HG02588 (cell line): ENCODE results near the gene ZNF141.
"Not testable (repeated sequence)": the region's sequence is repeated elsewhere in the genome, so short reads cannot be mapped to it uniquely, and the experiment has no call there.

ENCODE experiments used
- ATAC-seq: cut with Tn5 transposase; IDR thresholded peaks from one replicate; pipeline ENCODE4 v1.9.1; 2021; ENCODE audit warnings: mild to moderate bottlenecking, moderate library complexity; ENCODE audit not compliant: unreplicated experiment

The ZNF141 gene

DNA sequence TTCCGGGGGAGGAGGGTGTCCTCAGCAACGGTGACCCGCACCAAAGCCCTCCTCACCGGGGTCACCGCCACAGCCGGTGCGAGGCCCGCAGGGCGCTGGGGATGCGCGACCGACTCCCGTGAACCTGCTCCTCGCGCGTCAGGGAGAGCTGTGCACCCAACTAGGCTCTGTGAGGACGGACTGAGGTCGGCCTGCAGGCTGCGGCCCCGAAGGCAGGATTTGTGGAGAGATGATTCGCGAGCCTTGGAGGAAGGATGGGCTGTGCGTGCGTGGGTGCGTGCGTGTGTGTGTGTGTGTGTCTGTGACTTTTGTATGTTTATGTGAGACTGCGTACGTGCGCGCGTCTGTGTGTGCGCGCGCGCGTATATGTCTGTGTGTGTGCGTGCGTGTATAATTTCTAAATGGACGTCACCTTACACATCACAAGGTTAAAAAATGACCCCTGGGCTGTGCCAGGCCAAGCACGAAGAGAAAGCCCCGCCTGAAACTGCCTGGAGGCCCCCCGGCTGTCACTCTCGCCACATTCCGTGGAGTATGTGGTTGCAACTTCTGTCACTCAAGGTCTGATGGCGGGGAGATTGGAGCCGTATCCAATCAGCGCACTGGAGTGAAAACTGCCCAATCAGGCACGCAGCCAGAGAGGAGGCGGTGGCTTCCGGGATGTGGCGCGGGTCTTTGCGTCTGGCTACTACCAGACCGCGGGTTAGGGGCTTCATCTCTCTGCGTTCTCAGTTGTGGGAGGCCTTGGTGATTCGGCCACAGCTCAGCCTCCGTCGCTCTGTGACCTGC, at the start of gene ZNF141:
ZNF141 (plus strand) TSS at position 672 of the 789 bp plus-strand sequence. CDS start 170 bp downstream, outside the sequence.
- peak; percentile 94 for ATAC-seq

DNA sequence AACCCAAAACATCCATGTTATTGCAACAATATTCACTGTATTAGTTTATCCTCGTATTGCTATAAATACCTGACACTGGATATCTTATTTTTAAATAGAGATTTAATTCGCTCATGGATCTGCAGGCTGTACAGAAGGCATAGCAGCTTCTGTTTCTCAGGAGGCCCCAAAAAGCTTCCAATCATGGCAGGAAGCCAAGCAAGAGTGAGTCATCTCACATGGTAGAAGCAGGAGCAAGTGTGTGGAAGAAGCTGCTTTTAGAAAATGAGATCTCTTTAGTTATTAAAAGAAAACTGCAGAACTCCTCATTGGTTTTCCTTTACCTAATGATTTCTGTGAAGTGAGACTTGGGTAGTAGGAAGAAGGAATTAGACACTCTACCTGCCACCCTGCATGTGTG, 48.7 kb upstream of the ZNF141 start:
- no peak for ATAC-seq

DNA sequence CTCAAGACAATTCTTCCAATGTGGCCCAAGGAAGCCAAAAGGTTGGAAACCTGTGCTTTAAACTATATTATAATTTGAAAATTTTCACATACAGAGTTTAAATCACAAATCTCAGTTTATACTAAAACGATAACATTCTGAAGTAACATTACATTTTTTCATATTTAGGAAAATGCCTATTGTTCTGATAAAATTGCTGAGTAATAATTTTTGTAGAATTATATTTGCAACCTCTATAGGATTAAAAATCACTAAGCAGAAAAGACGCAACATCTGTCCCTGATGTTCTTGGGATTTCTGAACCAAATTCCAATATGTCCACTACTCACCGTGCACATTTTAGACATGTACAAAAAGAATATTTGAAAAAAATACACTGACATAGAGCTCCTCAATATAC, 42.9 kb upstream of the ZNF141 start:
- ATAC-seq = no peak

DNA sequence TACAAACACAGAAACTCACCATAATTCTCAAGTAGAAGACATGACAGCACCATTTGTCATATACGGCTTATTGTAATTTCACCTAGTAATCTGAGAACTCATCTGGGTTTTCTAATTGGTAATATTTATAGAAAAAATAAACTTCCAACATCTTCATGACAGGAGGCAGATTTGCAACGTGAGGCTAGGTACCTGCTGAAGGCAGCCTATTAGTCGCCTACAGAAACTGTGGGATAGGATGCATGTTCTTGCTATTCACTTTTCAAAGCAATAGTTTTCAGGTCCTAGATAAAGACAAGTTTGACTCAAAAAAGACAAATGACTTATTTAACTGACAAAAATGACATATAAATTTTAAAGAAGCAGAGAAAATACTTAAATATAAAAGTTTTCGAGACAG, 35.2 kb upstream of the ZNF141 start:
- no peak for ATAC-seq

DNA sequence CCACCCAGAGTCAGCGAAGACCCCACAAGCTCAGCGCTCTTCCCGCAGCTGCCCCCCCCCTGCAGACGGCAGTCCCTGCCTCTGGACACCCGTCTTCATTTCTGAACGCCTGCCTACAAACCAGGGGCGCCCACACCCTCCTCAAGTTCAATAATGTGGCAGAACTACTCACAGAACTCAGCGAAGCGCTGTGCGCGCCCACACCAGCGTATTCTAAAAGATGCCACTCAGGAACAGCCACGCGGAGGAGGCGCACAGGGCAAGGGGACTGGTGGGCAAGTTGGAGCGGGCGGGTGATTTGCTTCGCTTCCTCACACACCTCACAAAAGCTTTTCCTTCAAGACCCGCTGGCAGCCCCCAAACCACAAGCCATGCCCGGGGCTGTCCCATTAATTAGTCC, 33.1 kb upstream of the ZNF141 start:
- ATAC-seq = not testable (repeated sequence)

DNA sequence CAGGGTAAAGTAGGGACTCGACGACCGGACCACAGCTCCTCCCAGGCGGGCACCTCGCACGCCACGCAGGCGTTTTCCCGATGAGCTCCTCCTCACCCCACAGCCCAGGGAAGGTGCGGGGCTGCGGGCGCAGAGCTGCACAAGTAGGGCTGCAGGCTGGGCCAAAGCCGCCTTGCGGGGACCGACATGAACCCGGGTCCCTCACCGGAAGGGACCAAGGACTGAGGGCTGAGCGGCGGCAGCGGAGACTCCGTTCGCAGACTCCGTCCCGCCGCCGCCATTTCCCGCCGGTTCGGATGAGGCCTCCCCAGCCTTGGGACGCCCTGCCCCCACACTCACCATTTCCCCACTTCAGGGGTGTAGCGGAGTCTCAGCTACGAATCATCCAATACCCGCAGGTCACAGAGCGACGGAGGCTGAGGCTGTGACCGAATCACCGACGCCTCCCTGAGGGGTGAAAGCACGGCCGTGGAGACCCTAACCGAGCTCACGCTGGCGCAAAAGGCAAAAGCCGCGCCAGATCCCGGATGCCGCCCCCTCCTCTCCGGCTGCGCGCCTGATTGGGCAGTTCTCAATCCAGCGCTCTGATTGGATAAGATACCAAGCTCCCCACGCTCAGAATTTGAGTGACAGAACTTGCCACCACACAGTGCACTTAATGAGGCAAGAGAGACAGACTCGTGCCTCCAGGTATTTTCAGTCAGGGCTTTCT, 32.5 kb upstream of the ZNF141 start, which contains the start of gene ZNF732:
ZNF732 (minus strand) TSS at position 506 of the 712 bp plus-strand sequence; CDS start at position 342, 164 bp downstream.
- ATAC-seq = no peak

DNA sequence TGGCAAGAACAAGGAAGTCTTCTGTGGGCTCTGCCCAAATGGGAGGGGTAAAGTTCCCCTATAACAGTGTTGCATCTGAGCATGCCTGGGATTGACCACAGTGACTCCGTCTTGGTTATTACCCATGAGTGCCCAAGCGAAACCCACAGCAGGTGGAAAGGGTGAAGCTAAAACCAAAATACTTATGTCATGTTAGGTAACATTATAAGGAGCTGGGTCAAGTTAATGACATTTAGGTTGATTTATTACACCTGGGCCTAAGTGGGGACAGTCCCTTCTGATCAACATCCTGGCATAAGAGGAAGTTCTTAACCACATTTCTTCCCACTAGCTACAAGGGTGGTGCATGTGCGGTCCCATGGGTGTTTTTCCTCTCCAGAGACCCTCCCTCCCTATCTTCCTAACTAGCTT, 31.1 kb upstream of the ZNF141 start:
- ATAC-seq = no peak

DNA sequence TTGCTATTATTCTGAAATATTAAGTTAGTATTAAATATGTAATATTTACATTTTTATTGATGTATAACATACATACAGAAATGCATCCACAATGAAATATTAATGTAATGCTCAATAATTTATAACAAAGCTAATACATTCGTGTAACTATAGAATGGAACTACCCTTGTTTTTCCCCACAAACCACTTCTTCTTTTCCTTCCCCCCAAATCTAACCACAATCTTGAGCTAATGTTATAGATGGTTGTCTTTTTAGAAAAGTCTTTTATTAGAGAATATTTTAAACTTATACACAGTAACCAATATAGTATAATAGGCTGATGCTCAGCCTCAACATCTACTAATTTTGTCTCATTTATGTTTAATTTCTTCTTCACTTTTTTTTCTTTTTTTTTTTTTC, 27.8 kb upstream of the ZNF141 start:
- ATAC-seq = no peak

DNA sequence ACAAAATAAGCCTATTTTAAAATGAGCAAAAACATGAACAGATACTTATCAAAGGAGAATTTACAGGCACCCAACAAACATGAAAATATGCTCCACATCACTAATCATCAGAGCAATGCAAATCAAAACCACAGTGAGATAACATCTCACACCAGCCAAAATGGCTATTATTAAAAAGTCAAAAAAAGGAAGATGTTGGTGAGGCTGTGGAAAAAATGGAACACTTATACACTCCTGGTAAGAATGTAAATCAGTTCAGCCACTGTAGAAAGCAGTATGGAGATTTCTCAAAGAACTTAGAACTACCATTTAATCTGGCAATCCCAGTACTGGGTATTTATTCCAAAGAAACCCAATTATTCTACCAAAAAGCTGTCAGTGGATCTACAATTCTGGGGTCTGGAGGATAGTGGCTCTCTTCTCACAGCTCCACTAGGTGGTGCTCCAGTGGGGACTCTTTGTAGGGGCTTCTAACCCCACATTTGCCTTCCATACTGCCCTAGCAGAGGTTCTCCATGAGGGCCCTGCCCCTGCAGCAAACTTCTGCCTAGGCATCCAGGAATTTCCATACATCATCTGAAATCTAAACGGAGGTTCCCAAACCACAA, 23.2 kb upstream of the ZNF141 start:
- ATAC-seq = no peak

DNA sequence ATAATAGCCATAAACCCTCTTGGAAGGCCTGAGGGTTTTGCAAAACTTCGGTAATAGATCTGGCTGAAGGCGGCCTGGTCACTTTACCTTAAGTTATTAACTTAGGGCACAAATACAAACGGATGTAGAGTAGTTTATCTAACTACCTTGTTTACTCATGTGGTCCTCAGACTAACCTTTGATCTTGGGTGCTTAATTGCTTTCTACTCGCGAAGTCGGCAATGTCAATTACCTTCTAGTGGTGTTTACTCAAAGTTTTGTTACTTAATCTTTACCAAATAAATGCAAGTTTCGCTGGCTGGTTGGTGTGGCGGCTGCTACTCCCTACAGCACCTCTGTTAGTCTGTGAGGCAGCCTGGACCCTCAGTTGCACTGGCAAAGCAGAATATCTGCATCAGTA, 8.9 kb upstream of the ZNF141 start:
- no peak for ATAC-seq

DNA sequence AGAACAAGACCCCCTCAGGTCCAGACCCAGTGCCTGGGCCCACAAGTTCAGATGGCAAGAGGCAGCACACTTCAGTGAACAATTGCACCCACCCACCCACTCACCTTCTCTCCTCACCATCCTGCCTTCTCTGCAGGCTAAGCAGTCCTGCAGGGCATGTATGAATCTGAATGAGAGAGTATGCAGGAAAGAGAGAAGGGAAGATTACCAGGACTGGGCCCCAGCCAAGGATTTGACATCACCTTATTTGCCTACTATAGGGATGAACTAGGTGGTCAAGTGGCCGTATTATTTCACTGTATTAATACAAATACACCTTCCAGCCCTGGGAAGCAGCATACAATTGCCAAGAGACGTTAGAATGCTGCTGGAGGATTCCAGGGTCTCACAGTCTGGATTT, 2.1 kb upstream of the ZNF141 start:
- ATAC-seq = no peak

DNA sequence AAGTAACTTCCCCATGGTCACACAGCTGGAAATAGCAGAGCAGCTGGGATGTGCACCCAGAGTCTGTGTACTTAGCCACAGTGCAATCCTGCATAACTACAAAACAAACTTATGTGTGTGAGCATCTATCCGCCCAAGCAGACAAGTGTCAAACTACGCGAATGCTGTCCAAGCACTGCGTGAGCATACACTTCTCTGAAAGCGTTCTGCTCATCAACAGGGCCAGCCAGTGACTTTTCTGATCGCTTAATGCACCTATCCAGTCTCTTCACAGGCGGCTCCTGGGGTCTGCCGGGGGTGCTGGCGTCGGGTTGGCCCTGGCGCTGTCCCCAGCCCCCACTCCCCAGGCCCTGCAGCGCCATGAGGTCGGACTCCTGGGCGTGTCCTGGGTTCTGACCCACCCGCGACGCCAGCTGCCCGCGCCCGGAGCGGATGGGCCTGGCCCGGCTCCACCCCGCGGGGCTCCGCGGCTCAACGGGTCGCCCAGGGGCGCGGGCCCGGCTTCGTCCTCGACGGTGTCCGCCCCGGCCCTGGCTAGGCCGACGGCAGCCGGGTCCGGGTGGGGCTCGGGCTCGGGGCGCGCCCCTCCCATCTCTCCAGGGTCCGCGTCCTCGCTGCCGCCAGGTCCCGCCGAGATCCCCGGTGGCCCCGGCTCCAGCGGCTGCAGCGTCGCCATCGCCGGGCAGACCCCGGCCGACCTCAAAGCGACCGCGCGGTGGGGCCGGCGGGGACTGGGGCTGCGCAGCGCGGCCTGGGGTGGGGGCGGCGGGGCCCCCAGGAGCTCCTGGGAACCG, 1.3 kb upstream of the ZNF141 start:
- peak; percentile 2 for ATAC-seq

DNA sequence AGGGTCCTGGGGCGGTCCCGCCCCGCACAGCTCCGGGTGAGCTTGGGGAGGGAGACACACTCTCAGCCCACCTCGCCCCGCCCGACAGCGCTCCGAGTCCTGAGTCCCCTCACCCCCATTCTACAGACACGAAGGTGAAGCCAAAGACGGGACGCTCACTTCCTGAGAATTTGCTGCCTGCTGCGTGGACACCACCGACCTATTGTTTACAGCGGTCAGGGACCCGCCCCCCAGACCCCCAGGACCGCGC, 796 bp upstream of the ZNF141 start:
- ATAC-seq = no peak

DNA sequence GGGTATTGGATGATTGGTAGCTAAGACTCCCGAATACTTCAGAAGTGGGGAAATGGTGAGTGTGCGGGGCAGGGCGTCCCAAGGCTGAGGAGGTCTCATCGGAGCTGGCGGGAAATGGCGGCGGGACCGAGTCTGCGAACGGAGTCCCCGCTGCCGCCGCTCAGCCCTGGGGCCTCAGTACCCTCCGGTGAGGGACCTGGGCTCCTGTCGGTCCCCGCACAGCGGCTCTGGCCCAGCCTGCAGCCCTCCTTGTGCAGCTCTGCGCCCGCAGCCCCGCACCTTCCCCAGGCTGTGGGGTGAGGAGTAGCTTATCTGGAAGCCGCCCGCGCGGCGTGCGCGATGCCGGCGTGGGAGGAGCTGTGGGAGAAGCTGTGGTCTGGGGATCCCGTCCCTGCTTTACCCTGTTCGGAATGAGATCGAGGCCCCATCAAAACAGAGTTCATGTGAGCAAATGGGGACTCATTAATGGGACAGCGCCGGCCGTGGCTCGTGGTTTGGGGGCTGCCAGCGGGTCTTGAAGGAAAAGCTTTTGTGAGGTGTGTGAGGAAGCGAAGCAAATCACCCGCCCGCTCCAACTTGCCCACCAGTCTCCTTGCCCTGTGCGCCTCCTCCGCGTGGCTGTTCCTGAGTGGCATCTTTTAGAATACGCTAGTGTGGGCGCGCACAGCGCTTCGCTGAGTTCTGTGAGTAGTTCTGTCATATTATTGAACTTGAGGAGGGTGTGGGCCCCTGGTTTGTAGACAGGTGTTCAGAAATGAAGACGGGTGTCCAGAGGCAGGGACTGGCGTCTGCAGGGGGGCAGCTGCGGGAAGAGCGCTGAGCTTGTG, 531 bp downstream of the ZNF141 start:
- peak; percentile 21 for ATAC-seq

DNA sequence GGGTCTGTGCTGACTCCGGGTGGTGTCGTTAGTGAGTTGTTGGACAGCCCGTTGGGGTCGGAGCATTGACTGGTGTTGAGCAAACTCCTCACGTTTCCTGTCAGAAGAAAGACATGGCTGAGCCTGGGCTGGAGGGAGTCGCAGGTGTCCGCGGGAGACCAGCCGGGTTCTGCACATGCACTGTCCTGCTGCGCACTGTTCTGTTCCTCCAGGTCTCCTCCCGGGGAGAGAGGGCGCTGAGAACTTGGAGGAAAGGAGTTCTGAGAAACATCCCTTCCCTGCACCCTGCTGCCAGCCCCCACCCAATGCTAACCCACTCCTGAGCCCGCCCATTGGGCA, 1.1 kb downstream of the ZNF141 start:
- no peak for ATAC-seq

DNA sequence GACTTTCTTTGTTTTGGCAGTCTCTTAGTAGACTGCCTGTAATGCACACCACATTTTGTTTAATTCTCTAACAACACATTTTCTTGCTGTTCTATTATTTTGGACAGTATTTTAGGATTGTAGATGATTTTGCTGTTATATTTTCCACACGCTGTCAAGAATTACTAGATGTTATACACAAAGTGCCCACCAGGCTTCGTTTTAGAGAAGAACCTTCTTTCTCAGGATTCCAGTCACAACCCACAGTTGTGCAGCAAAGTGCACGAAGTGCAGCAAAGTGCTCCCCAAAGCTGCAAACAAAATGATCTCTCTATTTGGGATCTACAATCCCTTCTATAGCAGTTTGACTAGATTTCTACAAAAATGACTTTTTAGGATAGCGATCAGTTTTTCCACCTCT, 2.4 kb downstream of the ZNF141 start:
- ATAC-seq = no peak

DNA sequence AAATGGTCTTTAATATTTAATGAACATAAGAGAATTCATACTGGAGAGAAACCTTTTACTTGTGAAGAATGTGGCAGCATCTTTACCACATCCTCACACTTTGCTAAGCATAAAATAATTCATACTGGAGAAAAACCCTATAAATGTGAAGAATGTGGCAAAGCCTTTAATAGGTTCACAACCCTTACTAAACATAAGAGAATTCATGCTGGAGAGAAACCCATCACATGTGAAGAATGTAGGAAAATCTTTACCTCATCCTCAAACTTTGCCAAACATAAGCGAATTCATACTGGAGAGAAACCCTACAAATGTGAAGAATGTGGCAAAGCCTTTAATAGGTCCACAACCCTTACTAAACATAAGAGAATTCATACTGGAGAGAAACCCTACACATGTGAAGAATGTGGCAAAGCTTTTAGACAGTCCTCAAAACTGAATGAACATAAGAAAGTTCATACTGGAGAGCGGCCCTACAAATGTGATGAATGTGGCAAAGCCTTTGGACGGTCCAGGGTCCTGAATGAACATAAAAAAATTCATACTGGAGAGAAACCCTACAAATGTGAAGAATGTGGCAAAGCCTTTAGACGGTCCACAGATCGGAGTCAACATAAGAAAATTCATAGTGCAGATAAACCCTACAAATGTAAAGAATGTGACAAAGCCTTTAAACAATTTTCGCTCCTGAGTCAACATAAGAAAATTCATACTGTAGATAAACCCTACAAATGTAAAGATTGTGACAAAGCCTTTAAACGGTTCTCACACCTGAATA, 35.6 kb downstream of the ZNF141 start:
- no peak for ATAC-seq

DNA sequence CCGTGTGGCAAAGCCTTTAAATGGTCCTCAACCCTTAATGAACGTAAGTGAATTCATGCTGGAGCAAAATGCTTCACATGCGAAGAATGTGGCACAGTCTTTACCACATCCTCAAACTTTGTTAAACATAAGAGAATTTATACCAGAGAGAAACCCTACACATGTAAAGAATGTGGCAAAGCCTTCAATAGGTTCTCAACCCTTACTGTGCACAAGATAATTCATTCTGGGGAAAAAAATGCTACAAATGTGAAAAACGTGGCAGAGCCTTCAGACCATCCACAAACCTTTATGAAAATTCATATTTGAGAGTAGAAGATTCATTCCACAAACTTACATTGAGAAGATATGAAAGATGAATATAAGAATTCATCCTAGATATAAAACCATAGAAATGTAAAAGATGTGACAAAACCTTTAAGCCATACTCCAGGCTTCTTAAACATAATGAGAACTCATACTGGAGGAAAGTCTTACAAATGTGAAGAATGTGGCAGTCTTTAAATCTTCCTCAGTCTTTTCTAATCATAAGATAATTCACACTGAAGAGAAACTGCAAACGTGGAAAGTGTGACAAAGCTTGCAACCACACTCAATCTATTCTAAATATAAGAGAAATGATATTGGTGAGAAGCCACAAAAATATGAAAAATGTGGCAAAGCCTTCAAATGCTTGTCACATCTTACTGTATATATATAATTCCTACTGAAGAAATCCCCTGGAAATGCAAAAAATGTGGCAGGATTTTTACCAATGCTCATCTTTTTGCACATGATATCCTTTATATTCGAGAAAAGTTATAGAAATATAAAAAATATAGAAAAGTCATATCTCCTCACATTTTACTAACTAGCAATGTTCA, 36.9 kb downstream of the ZNF141 start:
- no peak for ATAC-seq
